GM19193 (cell line): ENCODE results near the gene ST6GALNAC2.

ENCODE experiments used
- POLR2A ChIP-seq: IDR thresholded peaks from 4 replicates; pipeline ENCODE4 v1.6.1; 2011; ENCODE audit not compliant: insufficient read depth, insufficient read length; ENCODE audit errors: extremely low read depth

Gene ST6GALNAC2

DNA sequence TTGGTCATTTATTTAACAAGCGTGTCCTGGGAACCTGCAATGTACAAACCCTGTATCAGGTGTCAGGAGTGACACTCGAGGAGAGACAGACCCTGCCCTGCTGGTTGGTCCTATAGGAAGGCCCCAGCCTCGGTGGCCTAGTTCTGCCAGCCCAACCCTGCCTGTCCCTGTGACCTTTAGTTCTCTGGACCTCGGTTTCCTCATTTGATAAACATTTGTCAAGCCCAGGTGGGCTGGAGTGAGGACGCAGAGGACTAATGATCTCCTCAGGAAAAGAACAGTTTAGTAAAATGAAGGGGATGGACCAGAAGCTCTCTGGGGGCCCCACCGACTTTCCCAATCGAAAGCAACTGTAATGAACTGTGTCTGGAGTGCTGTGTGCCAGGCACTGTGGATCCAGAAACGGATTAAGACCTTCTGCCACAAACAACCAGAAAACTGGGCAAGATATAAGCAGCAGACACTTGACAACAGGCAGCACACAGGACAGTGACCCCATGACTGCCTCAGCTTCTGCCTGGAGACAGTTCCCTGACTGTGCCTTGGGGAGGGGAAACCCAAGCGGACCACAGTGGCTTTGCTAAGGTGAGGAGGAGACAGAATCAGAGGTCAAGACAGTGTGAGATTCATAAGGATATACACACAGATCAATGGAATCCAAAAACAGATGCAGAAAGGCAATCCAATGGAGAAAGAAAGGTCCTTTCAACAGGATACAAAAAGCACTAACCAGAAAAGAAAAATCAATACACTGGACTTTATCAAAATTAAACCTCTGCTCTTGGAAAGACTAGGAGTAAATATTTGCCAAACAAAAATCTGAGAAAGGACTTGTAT, 37.1 kb downstream of the ST6GALNAC2 start:
- TF ChIP-seq POLR2A = no peak

DNA sequence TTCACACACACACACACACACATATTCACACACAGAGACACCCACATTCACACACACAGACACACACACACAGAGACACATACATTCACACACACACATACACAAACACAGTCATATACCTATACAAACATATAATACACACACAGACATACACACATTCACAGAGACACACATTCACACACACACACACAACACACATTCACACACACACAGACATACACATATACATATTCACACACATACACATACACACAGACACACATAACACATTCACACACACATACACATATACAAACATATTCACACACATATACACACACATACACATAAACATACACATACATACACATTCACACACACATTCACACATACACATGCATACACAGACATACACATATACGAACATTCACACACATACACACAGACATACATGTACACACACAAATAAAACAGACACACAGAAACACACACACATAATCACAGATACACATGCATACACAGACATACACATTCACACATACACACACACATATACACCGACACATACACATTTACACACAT, 37.9 kb downstream of the ST6GALNAC2 start:
- no peak for TF ChIP-seq POLR2A

DNA sequence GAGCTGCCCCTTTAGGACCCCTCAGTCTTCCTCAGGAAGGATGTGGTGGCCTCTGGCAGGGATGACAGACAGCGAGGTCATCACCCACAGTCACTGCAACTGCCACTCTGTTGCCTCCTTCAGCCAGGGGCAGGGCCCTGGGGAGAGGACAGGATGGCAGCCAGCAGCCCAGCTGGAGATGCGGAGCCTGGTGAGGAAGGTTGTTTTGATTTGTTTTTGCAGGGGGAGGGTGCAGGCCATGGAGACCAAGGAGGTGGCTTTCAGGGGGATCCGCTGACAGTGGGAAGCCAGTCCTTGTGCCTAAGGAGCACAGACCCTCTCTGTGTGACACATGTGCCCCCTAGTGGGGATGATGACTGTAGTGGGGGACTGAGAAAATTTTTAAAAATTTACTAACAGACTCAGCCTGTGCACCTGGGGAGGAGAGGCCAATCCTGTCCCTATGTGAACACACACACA, 38.4 kb downstream of the ST6GALNAC2 start:
- TF ChIP-seq POLR2A = no peak

DNA sequence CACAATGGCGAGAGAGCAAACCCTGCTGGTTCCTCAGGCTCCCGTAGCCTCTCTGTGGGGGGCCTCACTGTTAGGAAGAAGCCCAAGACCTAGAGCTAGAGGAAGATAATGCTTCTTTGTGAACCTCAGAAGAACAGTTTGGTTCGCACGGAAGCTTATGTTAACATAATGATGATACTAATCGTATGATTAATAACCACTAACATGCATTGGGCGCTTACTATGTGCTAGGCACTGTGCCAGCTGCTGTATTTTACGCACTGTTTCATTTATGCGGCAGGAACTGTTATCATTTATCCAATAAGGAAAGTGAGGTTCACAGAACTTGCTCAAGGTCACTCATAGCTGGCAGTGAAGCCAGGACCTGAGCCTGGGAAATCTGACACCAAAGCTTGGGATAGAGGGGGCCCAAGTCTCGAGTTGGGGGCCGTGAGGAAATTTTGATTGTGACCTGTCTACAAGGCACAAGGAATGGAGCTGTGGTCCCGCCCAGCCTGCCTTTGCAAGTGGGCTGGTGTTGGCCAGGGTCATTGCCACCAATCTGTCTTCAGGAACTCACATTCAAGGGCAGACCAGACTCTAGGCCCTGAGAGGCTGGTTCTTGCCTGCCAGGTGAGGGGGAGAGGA, 39.0 kb downstream of the ST6GALNAC2 start:
- TF ChIP-seq POLR2A = no peak

GRCh38 chr17:76545918-76546555, 39.6 kb downstream of the ST6GALNAC2 start:
- no peak for TF ChIP-seq POLR2A

DNA sequence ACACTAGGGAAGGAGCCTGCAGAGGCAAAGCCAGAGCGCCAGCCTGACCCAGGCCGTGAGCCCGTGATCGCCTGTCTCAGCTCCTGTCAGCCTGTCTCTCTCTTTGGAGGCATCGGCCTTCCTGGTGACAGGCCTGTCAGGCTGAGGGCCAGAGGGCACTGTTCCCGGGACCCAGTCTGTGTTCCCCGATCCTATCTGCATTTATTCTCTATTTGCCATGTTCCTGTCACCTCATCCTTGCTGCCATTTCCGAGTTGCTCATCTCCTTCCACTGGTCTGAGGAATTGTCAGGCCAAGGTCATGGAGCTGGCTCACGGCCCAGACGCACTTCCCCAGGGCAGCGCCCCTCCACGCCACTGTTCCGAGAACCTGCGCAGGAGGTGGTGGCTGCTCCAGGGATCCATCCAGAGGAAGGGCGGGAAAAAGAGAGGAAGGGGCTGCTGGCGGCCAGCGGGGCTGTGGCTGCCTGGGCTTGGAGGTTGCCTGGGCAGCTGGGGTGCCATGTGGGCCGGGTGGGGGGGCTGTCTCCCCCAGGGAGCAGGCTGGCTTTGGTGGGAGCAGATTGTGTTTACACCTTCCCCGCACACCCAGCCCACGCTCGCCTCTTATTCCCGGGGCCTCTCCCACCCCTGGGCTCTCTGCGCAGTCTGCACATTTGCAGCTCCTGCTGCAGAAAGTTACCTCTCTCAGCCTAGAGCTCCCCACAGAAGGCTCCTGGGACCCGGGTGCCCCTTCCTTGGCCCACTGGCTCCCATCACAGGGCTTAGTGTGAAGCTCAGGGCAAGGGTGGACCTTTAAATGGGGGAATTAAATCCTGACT, 40.9 kb downstream of the ST6GALNAC2 start:
- TF ChIP-seq POLR2A = no peak

DNA sequence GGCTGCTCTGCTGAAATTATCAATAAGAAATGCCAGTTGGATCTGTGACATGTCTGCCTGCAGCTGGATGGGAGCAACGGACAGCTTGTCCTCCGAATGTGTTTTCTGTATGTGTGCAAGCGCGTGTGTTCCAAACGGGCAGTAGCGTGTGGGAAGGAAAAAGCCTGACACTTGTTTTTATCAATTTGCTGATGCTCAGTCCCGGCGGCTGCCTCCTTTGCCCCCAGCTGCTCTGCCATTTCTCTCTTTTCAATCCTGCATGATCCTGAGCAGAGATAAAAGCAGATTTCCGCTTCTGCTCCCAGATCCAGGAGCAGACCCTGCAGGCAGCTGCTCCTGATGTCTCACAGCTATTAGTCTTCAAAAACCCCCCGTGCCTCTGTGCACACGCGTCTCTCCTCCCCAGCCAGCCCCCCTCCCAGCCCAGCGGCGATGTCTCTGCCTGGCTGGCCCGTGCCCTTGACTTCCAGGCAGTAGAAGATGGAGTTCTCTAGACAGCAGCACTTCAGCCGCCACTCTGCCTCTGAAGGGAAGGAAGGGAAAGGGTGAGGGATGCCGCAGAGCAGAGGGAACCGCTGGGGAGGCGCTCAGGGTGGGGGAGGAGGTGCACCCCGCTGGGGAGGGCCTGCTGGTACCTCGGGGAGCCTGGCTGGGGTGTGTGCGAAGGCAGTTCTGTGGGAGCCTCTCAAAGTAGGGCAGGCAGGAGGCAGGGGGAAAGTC, 41.7 kb downstream of the ST6GALNAC2 start:
- TF ChIP-seq POLR2A = no peak

- no peak for TF ChIP-seq POLR2A
Measured at GRCh38 chr17:76543482-76543825, 42.2 kb downstream of the ST6GALNAC2 start.

DNA sequence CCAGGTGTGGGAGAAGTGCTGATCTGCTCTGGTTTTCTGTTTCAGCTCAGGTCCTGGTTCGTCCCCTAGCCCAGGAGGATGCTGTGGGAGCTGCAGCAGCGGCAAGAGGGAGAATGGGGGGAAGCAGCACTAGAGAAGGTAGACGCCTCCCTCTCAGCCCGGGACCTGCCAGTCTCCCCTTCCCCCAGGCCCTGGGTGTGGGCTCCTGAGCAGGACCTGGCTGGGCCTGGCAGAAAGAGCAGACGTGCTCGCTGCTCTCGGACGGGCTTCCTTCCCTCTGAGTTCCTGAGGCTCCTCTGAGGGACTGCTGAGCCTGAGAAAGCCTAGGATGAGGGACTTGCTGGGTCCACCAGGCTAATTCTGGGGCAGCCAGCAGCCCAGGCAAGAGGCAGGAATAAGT, 42.7 kb downstream of the ST6GALNAC2 start:
- TF ChIP-seq POLR2A = no peak

GRCh38 chr17:76542566-76542971, 43.1 kb downstream of the ST6GALNAC2 start:
- TF ChIP-seq POLR2A = no peak

DNA sequence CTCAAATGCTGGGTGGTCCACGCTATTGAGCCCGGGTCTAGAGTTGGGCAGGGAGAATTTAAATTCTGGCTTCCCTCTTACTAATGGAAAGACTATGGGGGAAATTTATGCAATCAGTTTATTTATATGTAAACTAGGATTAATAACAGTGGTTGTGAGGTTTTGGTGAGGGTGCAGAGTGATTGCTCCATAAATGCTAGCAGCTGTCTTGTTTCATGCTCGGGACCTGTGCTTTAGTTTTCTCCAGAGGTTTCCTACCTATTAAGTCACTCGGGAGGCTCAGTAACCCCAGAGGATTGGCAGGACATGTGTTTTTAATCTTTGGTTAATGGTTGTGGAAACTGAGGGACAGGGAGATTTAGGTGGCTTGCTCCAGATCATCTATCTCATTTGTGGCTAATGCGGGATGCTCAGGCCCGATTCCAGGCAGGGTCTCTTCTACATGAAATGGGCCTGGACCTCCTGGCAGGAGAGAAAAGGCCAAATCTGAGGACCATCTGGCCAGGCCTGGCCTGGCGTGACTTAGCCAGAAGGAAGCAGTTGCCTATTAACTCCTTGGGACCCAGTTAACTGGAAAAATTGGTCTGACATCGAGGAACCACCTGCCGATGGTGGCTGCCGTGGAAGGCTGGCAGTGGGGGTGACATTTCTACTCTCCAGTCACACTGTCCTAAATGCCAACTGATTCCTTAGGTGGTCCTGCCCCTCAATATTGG, 43.8 kb downstream of the ST6GALNAC2 start:
- no peak for TF ChIP-seq POLR2A

GRCh38 chr17:76540381-76541300, 45.0 kb downstream of the ST6GALNAC2 start:
- no peak for TF ChIP-seq POLR2A

GRCh38 chr17:76539631-76540271, 45.9 kb downstream of the ST6GALNAC2 start, which contains the start of gene PRCD:
PRCD (plus strand) TSS chr17:76540044; CDS start chr17:76540142, 98 bp downstream.
- no peak for TF ChIP-seq POLR2A
